HG03095 (cell line): ENCODE data around the gene DNAJC7.

Experiments
- ATAC-seq: cut with Tn5 transposase; IDR thresholded peaks from one replicate; pipeline ENCODE4 v1.9.1; 2021; ENCODE audit warnings: moderate library complexity; ENCODE audit not compliant: unreplicated experiment

The DNAJC7 gene

GRCh38 chr17:41930009-41930832 is 87.0 kb downstream of the DNAJC7 start, which contains the start of gene ODAD4:
TSS of gene ODAD4 (plus strand) at chr17:41930617. CDS start at chr17:41930724, 107 bp downstream.
- peak; percentile 84 for ATAC-seq

- no peak for ATAC-seq
Measured at GRCh38 chr17:41928693-41929251, 88.5 kb downstream of the DNAJC7 start.
